NCI-H2107 (cell line): Measurements from ENCODE around the gene RNF13.
"Not testable (repeated sequence)": the region's sequence is repeated elsewhere in the genome, so short reads cannot be mapped to it uniquely, and the experiment has no call there.

ENCODE experiments used
- DNase-seq: peaks from one replicate; lab custom pipeline; 2025; lab: John Stamatoyannopoulos, UW

The RNF13 gene

GRCh38 chr3:149801195-149801594 lies 11.8 kb upstream of the RNF13 start:
- no peak for DNase-seq

- no peak for DNase-seq
These were observed 11.4 kb upstream of the RNF13 start for GRCh38 chr3:149801639-149802038.

DNA sequence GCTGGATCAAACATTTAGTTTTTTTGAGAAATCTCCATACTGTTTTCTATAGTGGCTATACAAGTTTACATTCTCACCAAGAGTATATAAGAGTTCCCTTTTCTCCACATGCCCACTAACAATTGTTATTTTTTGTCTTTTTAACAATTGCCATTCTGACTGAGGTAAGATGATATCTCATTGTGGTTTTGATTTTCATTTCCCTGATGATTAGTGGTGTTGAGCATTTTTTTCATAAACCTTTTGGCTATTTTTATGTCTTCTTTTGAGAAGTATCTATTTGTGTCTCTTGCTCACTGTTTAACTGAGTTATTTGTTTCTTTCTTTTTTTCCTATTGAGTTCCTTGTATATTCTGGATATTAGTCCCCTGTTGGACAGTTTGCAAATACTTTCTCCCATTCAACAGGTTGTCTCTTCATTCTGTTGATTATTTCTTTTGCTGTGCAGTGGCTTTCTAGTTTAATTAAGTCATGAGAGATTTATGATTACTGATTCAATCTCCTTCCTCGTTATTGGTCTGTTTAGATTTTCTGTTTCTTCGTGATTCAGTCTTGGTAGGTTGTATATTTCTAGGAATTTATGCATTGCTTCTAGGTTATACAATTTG lies 6.7 kb upstream of the RNF13 start:
- DNase-seq, result no peak

GRCh38 chr3:149808209-149808829 lies 4.7 kb upstream of the RNF13 start:
- peak; percentile 18 for DNase-seq

DNA sequence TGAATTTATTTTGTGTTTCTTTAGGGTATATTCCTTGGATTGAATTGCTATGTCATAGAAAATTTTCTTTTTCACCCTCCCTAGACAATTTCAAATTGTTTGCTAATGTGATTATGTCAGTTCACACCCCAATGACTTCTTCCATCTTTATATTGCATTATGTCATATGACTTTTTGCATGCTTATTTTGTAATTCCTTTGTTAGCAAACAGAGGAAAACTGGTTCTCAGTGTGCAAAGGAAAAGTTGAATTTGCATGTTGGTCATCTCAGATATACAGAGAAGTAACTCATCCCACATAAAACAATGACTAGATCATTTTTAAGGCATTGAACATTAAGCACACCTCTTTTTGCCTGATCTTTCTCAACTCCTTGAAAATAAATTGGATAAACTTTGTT lies 3.3 kb upstream of the RNF13 start:
- DNase-seq, result no peak

DNA sequence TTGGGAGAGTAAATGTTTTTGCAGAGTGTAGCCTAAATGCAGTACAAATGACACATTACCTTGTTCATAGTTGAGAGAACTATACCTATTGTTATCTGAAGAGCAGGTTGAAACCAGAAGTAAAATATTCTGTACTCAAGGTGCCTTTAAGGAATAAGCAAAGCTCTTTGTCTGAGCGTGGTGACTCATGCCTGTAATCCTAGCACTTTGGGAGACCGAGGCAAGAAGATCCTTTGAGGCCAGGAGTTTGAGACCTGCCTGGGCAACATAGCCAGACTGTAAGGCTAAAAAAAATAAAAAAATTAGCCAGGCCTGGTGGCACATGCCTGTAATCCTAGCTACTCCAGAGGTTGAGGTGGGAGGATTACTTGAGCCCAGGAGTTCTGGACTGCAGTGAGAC lies 2.2 kb upstream of the RNF13 start:
- DNase-seq, result no peak

DNA sequence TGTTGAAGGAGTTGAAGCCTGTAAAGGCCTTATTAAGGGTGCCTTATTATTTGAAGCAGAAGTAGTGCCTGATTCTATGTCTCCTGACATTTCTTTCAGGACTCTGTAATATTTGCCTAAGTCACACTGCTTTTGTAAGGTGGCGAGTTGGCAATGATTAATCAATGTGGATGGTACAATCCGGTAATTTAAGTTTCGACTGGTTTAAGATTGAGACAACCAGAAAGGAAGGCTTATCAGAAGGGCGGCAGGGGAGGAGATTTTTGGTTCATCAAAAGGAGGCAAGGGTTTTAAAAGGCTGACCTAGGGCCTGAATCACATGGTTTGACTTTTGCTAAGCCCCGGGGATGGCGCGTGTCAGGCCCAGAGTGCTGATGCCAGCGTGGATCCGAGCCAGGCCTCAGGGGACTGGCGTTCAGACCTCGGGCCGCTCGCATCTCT lies 830 bp upstream of the RNF13 start:
- DNase-seq, result no peak

DNA sequence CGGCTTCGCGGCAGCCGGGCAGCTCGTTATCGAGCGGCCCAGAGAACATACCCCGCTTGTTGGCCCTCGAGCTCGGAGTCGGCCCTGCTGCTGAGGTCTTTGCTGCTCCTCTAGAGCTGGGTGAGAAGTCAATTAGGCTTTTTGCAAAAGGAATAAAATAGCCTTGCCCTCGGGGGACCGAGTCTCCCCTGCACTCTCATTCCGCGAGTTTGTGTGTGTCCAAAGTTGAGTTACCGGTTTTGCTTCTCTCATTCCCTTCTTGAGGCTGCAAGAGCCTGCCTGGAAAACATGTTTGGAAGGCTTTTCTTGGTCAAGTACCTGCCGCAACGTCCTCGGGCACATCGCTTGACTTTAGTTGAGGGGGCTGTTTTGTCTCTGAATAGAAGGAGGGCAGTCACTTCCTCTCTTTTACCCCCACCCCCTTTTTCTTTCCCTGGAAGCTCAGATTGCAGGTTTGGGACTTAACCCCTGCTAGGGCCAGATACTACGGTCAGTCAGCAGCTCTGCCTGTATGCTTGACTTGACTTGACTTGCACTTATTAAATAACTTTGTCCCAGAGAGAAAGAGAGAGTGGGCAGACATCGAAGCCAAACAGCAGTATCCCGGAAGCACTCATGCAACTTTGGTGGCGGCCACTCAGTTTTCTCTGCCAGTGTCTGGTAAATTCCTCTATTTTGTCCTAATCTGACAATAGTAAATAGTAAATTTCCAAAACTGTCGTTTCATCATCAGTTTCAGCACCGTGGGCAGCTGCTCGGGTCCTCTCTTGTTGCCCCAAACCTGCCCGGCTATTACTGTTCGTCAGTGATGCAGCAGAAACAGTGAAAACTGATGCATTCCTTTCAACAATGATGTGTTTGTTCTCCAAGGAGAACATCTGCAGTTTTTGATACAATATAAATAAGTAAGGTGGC lies 609 bp downstream of the RNF13 start:
- DNase-seq, result peak; percentile 18

DNA sequence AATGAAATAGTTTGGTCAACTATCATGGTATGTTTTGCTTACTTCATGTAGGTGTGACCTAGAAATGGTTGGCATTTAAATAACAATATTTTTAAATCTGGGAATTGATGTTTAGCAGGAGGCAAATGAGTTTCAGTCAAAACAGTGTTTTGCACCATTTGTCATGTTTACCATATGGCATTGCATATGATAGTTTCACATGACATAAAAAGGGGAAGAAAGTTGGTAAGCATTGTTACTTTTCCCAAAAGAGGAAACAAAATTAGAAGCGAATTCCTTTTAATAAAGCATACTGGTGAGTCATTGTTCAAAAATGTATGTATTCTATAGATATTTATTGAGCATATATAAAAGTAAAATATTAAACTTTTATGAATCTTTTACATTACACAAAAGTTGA lies 2.3 kb downstream of the RNF13 start:
- DNase-seq, result no peak

- DNase-seq, result no peak
These were observed 2.7 kb downstream of the RNF13 start for GRCh38 chr3:149815728-149816127.

DNA sequence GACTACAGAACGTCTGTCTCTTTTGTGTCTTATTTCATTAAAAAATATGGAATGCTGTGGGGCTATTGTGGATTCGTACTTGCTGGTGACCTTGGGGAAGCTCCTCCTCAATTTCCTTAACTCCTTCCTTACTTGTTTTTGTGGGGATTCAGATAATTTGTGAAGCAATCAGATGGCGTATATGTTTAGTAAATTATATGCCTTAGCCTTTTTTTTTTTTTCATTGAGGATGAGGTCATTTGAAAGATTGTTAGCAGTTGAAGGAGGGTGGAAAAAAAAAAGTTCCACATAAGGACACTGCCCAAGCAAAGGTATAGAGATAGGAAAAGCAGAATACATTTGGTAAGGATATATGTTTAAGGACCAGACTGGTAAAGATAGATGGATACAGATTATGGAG lies 3.3 kb downstream of the RNF13 start:
- no peak for DNase-seq

DNA sequence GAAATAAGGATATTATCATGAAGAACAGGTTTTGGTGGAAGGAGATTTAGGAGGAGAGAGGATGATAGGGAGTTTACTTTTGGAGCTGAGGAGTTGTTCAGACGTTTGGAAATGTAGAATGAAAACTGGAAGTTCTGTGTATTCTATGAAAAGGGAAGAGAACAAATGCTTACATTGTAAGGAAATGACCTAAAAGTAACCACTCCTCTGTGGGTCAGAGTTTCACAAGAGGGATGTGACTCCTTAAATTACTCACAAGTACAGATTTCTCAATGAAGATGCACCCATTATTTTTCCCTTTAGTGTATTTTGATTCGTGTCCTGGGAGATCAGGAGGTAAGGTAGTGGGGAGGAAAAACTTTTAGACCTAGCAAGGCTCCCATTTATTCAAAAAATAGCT lies 4.0 kb downstream of the RNF13 start:
- no peak for DNase-seq

DNA sequence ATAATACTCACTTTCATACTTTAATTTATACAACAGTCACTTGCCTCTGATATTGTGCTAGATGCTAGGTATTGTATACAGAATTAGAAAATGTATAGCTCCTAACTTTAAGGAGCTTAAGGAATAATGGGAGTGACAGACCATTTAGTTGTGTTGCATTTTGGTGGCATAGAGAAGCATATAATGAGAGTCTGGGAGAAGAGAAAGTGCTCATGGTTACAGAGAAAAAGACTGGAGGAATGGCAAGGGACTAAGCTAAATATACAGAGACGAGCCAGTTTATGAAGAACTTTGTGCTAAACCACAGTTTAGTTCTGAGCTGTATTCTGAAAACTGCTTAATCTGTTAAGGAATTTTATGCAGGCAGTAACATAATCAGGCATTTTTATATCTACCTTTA lies 6.4 kb downstream of the RNF13 start:
- no peak for DNase-seq

DNA sequence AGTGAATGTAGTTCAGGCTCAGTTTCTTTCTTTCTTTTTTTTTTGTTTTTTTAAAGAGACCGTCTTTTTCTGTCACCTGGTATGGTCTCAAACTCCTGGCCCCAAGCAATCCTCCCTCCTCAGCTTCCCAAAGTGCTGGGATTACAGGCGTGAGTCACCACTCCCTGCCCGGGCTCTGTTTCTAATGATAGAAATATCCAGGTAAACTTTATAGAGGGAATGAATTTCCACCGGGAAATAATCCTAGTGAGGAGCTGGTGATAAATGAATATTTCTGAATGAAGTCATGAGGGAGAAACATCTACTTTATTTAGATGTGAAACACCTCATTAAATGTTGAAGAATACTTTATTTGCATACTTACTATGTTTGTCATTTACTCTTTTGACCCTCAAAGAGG lies 7.2 kb downstream of the RNF13 start:
- no peak for DNase-seq

DNA sequence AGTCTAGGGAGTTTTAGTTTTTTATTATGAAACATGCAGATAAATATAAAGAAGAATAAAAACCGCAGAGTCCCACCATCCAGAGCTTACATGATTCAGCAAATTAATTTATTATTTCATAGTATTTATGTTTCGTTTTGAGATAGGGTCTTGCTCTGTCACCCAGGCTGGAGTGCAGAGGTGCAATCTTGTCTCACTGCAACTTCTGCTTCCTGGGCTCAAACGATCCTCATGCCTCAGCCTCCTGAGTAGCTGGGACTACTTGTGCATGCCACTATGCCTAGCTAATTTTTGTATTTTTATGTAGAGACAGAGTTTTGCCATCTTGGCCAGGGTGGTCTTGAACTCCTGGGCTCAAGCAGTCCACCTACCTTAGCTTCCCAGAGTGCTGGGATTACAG lies 13.6 kb downstream of the RNF13 start:
- no peak for DNase-seq

DNA sequence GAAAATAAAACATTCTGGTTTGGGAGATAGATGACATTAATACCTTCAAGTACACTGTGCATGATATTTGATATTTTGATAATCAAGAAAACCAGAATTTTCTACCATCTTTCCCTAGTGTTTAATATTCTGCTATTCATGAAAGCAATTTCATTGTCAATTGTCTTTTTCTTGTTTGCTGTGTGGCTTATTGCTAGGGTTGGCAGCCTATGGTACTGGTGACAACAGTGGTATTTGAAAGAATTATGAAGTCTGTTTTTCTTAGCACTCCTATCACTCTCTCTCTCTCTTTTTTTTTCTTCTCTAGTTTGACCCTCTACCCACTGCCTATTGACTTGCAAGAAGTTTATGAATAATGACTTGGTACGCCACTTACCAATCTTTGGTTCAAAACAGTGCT lies 15.4 kb downstream of the RNF13 start:
- no peak for DNase-seq

- not testable (repeated sequence) for DNase-seq
These were observed 16.6 kb downstream of the RNF13 start for GRCh38 chr3:149829631-149830030.

DNA sequence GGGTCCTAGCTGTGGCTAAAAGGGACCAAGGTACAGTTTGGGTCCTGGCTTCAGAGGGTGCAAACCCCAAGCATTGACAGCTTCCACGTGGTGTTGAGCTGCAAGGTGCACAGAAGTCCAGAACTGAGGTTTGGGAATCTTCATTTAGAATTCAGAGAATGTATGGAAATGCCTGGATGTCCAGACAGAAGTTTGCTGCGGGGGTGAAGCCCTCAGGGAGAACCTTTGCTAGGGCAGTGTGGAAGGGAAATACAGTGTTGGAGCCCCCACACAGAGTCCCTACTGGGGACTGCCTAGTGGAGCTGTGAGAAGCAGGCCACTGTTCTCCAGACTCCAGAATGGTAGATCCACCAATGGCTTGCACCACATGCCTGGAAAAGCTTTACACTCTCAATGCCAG lies 17.9 kb downstream of the RNF13 start:
- no peak for DNase-seq

GRCh38 chr3:149831321-149831720 lies 18.3 kb downstream of the RNF13 start:
- no peak for DNase-seq

DNA sequence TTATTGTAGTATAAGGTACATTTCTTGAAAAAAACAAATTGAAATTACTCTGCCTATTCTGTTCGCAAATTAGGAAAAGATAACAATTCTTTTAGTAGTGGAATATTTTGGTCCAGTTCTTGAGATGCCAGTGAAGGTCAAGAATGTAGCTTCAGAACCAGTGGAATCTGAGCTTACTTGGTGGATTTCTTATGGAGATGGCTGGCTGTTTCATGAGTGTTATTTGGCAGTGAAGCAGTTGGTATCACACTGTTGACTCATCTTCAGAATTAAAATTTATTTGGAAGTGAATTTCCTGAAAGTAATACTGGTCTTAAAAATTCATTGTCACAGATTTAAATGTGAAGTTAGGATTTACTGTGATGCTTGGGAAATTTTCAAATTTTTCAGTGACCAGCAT lies 19.1 kb downstream of the RNF13 start:
- no peak for DNase-seq

- no peak for DNase-seq
These were observed 20.2 kb downstream of the RNF13 start for GRCh38 chr3:149833241-149833640.

- not testable (repeated sequence) for DNase-seq
These were observed 25.5 kb downstream of the RNF13 start for GRCh38 chr3:149838491-149838890.

GRCh38 chr3:149839469-149839868 lies 26.5 kb downstream of the RNF13 start:
- DNase-seq, result not testable (repeated sequence)
